Thyroid gland (tissue), 4 donors: ENCODE data around the gene EGFL8.

ENCODE experiments used
- POLR2A ChIP-seq, 2 donors: fragments of 450-650 bp; IDR thresholded peaks; one replicate each; pipeline ENCODE4 v1.6.1; 2017; ENCODE audit warnings: antibody characterized with exemption in 2 of 2, mild to moderate bottlenecking in 2 of 2, moderate library complexity in 1 of 2
- TF ChIP-seq, protein P1 (sequence below), 6 experiments: fragments of 200-600 bp in 3 of 6; fragments of 450-650 bp in 3 of 6; sonication (generic) in 3 of 6; IDR thresholded peaks; one replicate each; pipeline ENCODE4 v1.5.1; 2016 to 2019; ENCODE audit warnings: antibody characterized with exemption in 6 of 6, mild to moderate bottlenecking in 2 of 6, inconsistent platforms in 1 of 6, moderate library complexity in 1 of 6

- TF ChIP-seq, protein P1, sequence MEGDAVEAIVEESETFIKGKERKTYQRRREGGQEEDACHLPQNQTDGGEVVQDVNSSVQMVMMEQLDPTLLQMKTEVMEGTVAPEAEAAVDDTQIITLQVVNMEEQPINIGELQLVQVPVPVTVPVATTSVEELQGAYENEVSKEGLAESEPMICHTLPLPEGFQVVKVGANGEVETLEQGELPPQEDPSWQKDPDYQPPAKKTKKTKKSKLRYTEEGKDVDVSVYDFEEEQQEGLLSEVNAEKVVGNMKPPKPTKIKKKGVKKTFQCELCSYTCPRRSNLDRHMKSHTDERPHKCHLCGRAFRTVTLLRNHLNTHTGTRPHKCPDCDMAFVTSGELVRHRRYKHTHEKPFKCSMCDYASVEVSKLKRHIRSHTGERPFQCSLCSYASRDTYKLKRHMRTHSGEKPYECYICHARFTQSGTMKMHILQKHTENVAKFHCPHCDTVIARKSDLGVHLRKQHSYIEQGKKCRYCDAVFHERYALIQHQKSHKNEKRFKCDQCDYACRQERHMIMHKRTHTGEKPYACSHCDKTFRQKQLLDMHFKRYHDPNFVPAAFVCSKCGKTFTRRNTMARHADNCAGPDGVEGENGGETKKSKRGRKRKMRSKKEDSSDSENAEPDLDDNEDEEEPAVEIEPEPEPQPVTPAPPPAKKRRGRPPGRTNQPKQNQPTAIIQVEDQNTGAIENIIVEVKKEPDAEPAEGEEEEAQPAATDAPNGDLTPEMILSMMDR (IDR thresholded peaks at IDR 0.05) = no peak
- peak; percentile 90 to 94 for TF ChIP-seq POLR2A (IDR thresholded peaks at IDR 0.05)
These were observed 31.7 kb downstream of the EGFL8 start for GRCh38 chr6:32195902-32196681.
